PC-9 (cell line): ENCODE results near the gene GPS1. TPM values are rescaled to one million over a fixed set of nuclear protein-coding genes. Genes with fewer than 3 reads are reported as not detected.

ENCODE experiments used
- BruUV-seq: library from RNA; stranded (reverse); fragments of 400-500 nt; replicated peaks from 2 replicates; lab custom pipeline; 2021; lab: Mats Ljungman, UMichigan
- CTCF ChIA-PET: fragments of 300-600 bp; sonication (Branson Sonifier 250); formaldehyde crosslinking; loops from one replicate; lab custom pipeline; 2022; ENCODE audit warnings: antibody characterized with exemption; lab: Charles Lee
- POLR2A ChIA-PET: fragments of 300-600 bp; sonication (Branson Sonifier 250); formaldehyde crosslinking; loops from one replicate; lab custom pipeline; 2022; ENCODE audit warnings: antibody characterized with exemption; ENCODE audit not compliant: unreplicated experiment; lab: Charles Lee
- DNase-seq, 2 experiments: peaks; one replicate each; pipeline versions ENCODE4 v3.0.0 to v3.0.0-alpha.2; 2015 to 2022; ENCODE audit warnings: mixed read lengths in 1 of 2
- H2AFZ ChIP-seq: fragments of 200-600 bp; sonication (generic); 2 replicates; pipeline ENCODE4 v1.8.1; 2017; ENCODE audit warnings: antibody characterized with exemption
- H3F3A ChIP-seq: fragments of 200-600 bp; sonication (generic); 2 replicates; pipeline ENCODE4 v1.8.1; 2017; ENCODE audit warnings: antibody characterized with exemption, mild to moderate bottlenecking, low read depth; ENCODE audit not compliant: insufficient read depth
- H3K27ac ChIP-seq: fragments of 200-600 bp; sonication (generic); 2 replicates; pipeline ENCODE4 v1.6.1; 2016; ENCODE audit warnings: mixed run types
- H3K27me3 ChIP-seq: fragments of 200-600 bp; sonication (generic); 2 replicates; pipeline ENCODE4 v1.6.1; 2016; ENCODE audit warnings: low read depth, mixed run types; ENCODE audit not compliant: insufficient read depth
- H3K36me3 ChIP-seq: fragments of 200-600 bp; sonication (generic); 2 replicates; pipeline ENCODE4 v1.6.1; 2016; ENCODE audit warnings: low read depth, mixed run types
- H3K4me1 ChIP-seq: fragments of 200-600 bp; sonication (generic); replicated peaks from 2 replicates; pipeline ENCODE4 v1.6.1; 2016; ENCODE audit warnings: mixed run types; ENCODE audit not compliant: insufficient read depth
- H3K4me2 ChIP-seq: fragments of 200-600 bp; sonication (generic); 2 replicates; pipeline ENCODE4 v1.6.1; 2017; ENCODE audit warnings: mixed run types
- H3K4me3 ChIP-seq: fragments of 200-600 bp; sonication (generic); 2 replicates; pipeline ENCODE4 v1.6.1; 2016; ENCODE audit warnings: mixed run types
- H3K79me2 ChIP-seq: fragments of 200-600 bp; sonication (generic); 2 replicates; pipeline ENCODE4 v1.6.1; 2017; ENCODE audit warnings: low read depth, mixed run types
- H3K9me2 ChIP-seq: fragments of 200-600 bp; sonication (generic); 2 replicates; pipeline ENCODE4 v1.8.1; 2017; ENCODE audit warnings: mild to moderate bottlenecking; ENCODE audit not compliant: insufficient read depth
- H3K9me3 ChIP-seq: fragments of 200-600 bp; sonication (generic); 2 replicates; pipeline ENCODE4 v1.8.1; 2016; ENCODE audit warnings: low read depth; ENCODE audit not compliant: insufficient read depth
- H4K20me1 ChIP-seq: fragments of 200-600 bp; sonication (generic); 2 replicates; pipeline ENCODE4 v1.8.1; 2017; ENCODE audit not compliant: insufficient read depth
- CTCF ChIP-seq: fragments of 200-600 bp; sonication (generic); conservative IDR thresholded peaks from 2 replicates; pipeline ENCODE4 v1.6.1; 2017; ENCODE audit warnings: mixed run types, antibody characterized with exemption, mild to moderate bottlenecking, moderate library complexity
- EZH2 ChIP-seq: fragments of 200-600 bp; sonication (generic); IDR thresholded peaks from 2 replicates; pipeline ENCODE4 v1.8.0; 2017; ENCODE audit warnings: antibody characterized with exemption, low read depth
- intact Hi-C: fragments of 100-400 bp; cut with micrococcal nuclease; formaldehyde crosslinking; loops from one replicate; pipeline ENCODE4 v1.10.0; 2022; ENCODE audit not compliant: unreplicated experiment
- total RNA-seq: library from RNA; stranded (reverse); gene quantifications from 2 replicates; pipeline ENCODE4 v1.2.3, GENCODE V29; 2021

The GPS1 gene
- total RNA-seq, 1 experiment from 2014 or later: 121 TPM

DNA sequence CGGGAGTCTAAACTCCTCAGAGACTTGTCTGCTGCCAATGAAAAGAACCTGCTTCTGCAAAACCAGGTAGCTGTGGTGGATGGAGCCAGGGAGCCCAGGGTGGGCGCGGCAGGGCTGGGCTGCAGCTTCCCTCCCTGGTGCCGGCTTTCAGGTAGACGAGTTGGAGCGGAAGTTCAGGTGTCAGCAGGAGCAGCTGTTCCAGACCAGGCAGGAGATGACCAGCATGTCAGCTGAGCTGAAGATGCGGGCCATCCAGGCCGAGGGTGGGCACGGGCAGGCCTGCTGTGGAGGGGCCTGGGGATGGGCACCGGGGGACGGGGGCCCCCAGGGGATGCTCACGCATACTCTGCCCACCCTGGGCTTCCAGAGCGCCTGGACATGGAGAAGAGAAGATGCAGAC is 23.5 kb upstream of the GPS1 start:
- no peak overlapping the region for H3K27ac ChIP-seq
- H3K4me2 ChIP-seq: no peak overlapping the region
- H3K4me1 ChIP-seq: peaks cover 6% of the 10 kb centered on the region; the same call in 1 of the 2 replicates
- BruUV-seq: no TSS peak
- H4K20me1 ChIP-seq: no peaks in the 10 kb centered on the region
- no peaks in the 10 kb centered on the region for H3K79me2 ChIP-seq
- no peaks in the 10 kb centered on the region for H3K27me3 ChIP-seq
- intact Hi-C loops: no loop called here
- H3K4me3 ChIP-seq: no peak overlapping the region
- ChIA-PET CTCF (no interaction called here), POLR2A (interaction anchor here (0.7 kb wide), 1 partner anchor 115 kb away, joined by 3 read pairs; no protein-coding TSS in a partner anchor)
- H3K9me3 ChIP-seq: no peaks in the 10 kb centered on the region
- TF ChIP-seq EZH2 (no peak), CTCF (no peak)
- H2AFZ ChIP-seq: no peak overlapping the region
- no peaks in the 10 kb centered on the region for H3F3A ChIP-seq
- no peaks in the 10 kb centered on the region for H3K36me3 ChIP-seq
- DNase-seq: no peak
- no peaks in the 10 kb centered on the region for H3K9me2 ChIP-seq

DNA sequence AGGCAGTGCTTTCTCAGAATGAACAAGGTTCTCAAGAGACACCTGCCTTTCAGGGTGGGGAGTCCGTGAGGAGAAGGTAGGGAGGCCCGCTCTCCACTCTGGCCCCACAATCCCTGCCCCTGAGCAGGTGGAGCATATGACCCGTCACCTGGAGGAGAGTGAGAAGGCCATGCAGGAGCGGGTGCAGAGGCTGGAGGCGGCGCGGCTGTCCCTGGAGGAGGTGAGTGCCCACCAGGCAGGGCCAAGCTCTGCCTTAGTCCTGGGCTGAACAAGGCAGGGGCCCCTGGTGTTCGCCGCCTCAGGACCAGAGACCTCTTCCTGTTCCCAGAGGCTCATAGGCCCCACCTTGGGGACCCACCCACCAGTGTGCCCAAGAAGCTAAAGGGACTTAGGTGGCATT is 22.7 kb upstream of the GPS1 start:
- H3K4me2 ChIP-seq: no peak overlapping the region
- no peaks in the 10 kb centered on the region for H3F3A ChIP-seq
- no peaks in the 10 kb centered on the region for H3K36me3 ChIP-seq
- no peaks in the 10 kb centered on the region for H3K27me3 ChIP-seq
- H3K4me3 ChIP-seq: no peak overlapping the region
- DNase-seq: no peak
- H3K9me3 ChIP-seq: no peaks in the 10 kb centered on the region
- H3K4me1 ChIP-seq: peaks cover 3% of the 10 kb centered on the region; the same call in 1 of the 2 replicates
- BruUV-seq: no TSS peak
- H3K79me2 ChIP-seq: no peaks in the 10 kb centered on the region
- H3K9me2 ChIP-seq: no peaks in the 10 kb centered on the region
- H4K20me1 ChIP-seq: no peaks in the 10 kb centered on the region
- POLR2A ChIA-PET: no interaction called here
- intact Hi-C loops: no loop called here
- no peak overlapping the region for H3K27ac ChIP-seq
- CTCF ChIA-PET: no interaction called here
- H2AFZ ChIP-seq: no peak overlapping the region
- TF ChIP-seq EZH2 (no peak), CTCF (no peak)

- no peak overlapping the region for H3K27ac ChIP-seq
- no peaks in the 10 kb centered on the region for H3K4me1 ChIP-seq
- no peaks in the 10 kb centered on the region for H3K9me3 ChIP-seq
- no peak overlapping the region for H3K4me2 ChIP-seq
- no peaks in the 10 kb centered on the region for H3K27me3 ChIP-seq
- intact Hi-C loops: no loop called here
- no peaks in the 10 kb centered on the region for H4K20me1 ChIP-seq
- H3K36me3 ChIP-seq: no peaks in the 10 kb centered on the region
- no peak for DNase-seq
- BruUV-seq: no TSS peak
- TF ChIP-seq EZH2 (no peak), CTCF (no peak)
- CTCF ChIA-PET: no interaction called here
- no peaks in the 10 kb centered on the region for H3K79me2 ChIP-seq
- H3K4me3 ChIP-seq: no peak overlapping the region
- POLR2A ChIA-PET: no interaction called here
- H2AFZ ChIP-seq: no peak overlapping the region
- H3K9me2 ChIP-seq: no peaks in the 10 kb centered on the region
- no peaks in the 10 kb centered on the region for H3F3A ChIP-seq
Observed at GRCh38 chr17:82029391-82029790, 22.3 kb upstream of the GPS1 start.
